ENCODE data around the gene SORCS3.

- TF ChIP-seq CTCF (conservative IDR thresholded peaks at IDR 0.05; ENCODE audit: low read length) (no peak), EZH2phosphoT487 (IDR thresholded peaks at IDR 0.05; ENCODE audit: borderline replicate concordance) (no peak)
Observed at GRCh38 chr10:104834580-104834979, 193.5 kb downstream of the SORCS3 start.

Data from Loucy (cell line).